HEK293 (cell line): ENCODE results near the gene CEP68.

Source experiments
- HOXA7 ChIP-seq: sonication (generic); formaldehyde crosslinking; IDR thresholded peaks from 2 replicates; pipeline ENCODE4 v1.8.1; 2022; ENCODE audit warnings: missing genetic modification reagents, borderline replicate concordance
- REPIN1 ChIP-seq: fragments of 450-650 bp; formaldehyde crosslinking; IDR thresholded peaks from 2 replicates; pipeline ENCODE4 v1.5.1; 2017; ENCODE audit warnings: missing biosample characterization, missing genetic modification characterization, low read depth
- ZNF214 ChIP-seq: fragments of 450-650 bp; formaldehyde crosslinking; IDR thresholded peaks from 2 replicates; pipeline ENCODE4 v1.5.1; 2017; ENCODE audit warnings: missing biosample characterization, mild to moderate bottlenecking, missing genetic modification characterization, borderline replicate concordance
- ZNF292 ChIP-seq: fragments of 450-650 bp; formaldehyde crosslinking; IDR thresholded peaks from 2 replicates; pipeline ENCODE4 v1.5.1; 2016; ENCODE audit warnings: low read depth, missing biosample characterization, missing genetic modification characterization, borderline replicate concordance
- ZNF391 ChIP-seq: fragments of 450-650 bp; formaldehyde crosslinking; IDR thresholded peaks from 2 replicates; pipeline ENCODE4 v1.5.1; 2016; ENCODE audit warnings: low read depth, missing biosample characterization, missing genetic modification characterization, borderline replicate concordance
- ZNF785 ChIP-seq: fragments of 450-650 bp; formaldehyde crosslinking; IDR thresholded peaks from 2 replicates; pipeline ENCODE4 v1.5.1; 2016; ENCODE audit warnings: missing biosample characterization, missing genetic modification characterization
- TF ChIP-seq, protein P1 (sequence below): fragments of 450-650 bp; formaldehyde crosslinking; IDR thresholded peaks from 2 replicates; pipeline ENCODE4 v1.5.1; 2016; ENCODE audit warnings: missing biosample characterization, missing genetic modification characterization
- TF ChIP-seq, protein P2 (sequence below): fragments of 450-650 bp; formaldehyde crosslinking; IDR thresholded peaks from 2 replicates; pipeline ENCODE4 v1.5.1; 2016; ENCODE audit warnings: missing biosample characterization, missing genetic modification characterization
- TF ChIP-seq, protein P3 (sequence below): fragments of 450-650 bp; formaldehyde crosslinking; IDR thresholded peaks from 2 replicates; pipeline ENCODE4 v1.5.1; 2016; ENCODE audit warnings: missing biosample characterization, missing genetic modification characterization, borderline replicate concordance
- TF ChIP-seq, protein P4 (sequence below): fragments of 450-650 bp; formaldehyde crosslinking; IDR thresholded peaks from 2 replicates; pipeline ENCODE4 v1.5.1; 2016; ENCODE audit warnings: missing biosample characterization, missing genetic modification characterization

DNA sequence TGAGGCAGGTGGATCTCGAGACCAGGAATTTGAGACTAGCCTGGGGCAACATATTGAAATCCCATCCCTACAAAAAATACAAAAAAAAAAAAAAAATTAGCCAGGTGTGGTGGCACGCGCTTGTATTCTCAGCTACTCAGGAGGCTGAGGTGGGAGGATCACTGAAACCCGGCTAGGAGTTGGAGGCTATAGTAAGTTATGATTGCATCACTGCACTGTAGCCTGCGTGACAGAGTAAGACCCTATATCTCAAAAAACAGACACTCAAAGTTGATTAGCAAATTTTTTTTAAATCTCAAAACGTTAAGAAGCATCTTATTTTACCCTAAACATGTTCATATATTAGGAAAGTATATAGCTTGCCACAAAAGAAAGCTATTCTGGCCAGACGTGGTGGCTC, 66.1 kb downstream of the CEP68 start:
- TF ChIP-seq, protein P1, sequence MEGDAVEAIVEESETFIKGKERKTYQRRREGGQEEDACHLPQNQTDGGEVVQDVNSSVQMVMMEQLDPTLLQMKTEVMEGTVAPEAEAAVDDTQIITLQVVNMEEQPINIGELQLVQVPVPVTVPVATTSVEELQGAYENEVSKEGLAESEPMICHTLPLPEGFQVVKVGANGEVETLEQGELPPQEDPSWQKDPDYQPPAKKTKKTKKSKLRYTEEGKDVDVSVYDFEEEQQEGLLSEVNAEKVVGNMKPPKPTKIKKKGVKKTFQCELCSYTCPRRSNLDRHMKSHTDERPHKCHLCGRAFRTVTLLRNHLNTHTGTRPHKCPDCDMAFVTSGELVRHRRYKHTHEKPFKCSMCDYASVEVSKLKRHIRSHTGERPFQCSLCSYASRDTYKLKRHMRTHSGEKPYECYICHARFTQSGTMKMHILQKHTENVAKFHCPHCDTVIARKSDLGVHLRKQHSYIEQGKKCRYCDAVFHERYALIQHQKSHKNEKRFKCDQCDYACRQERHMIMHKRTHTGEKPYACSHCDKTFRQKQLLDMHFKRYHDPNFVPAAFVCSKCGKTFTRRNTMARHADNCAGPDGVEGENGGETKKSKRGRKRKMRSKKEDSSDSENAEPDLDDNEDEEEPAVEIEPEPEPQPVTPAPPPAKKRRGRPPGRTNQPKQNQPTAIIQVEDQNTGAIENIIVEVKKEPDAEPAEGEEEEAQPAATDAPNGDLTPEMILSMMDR (tag by site-specific recombination): no peak
- TF ChIP-seq, protein P2, sequence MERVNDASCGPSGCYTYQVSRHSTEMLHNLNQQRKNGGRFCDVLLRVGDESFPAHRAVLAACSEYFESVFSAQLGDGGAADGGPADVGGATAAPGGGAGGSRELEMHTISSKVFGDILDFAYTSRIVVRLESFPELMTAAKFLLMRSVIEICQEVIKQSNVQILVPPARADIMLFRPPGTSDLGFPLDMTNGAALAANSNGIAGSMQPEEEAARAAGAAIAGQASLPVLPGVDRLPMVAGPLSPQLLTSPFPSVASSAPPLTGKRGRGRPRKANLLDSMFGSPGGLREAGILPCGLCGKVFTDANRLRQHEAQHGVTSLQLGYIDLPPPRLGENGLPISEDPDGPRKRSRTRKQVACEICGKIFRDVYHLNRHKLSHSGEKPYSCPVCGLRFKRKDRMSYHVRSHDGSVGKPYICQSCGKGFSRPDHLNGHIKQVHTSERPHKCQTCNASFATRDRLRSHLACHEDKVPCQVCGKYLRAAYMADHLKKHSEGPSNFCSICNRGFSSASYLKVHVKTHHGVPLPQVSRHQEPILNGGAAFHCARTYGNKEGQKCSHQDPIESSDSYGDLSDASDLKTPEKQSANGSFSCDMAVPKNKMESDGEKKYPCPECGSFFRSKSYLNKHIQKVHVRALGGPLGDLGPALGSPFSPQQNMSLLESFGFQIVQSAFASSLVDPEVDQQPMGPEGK (tag by site-specific recombination): no peak
- TF ChIP-seq, protein P3, sequence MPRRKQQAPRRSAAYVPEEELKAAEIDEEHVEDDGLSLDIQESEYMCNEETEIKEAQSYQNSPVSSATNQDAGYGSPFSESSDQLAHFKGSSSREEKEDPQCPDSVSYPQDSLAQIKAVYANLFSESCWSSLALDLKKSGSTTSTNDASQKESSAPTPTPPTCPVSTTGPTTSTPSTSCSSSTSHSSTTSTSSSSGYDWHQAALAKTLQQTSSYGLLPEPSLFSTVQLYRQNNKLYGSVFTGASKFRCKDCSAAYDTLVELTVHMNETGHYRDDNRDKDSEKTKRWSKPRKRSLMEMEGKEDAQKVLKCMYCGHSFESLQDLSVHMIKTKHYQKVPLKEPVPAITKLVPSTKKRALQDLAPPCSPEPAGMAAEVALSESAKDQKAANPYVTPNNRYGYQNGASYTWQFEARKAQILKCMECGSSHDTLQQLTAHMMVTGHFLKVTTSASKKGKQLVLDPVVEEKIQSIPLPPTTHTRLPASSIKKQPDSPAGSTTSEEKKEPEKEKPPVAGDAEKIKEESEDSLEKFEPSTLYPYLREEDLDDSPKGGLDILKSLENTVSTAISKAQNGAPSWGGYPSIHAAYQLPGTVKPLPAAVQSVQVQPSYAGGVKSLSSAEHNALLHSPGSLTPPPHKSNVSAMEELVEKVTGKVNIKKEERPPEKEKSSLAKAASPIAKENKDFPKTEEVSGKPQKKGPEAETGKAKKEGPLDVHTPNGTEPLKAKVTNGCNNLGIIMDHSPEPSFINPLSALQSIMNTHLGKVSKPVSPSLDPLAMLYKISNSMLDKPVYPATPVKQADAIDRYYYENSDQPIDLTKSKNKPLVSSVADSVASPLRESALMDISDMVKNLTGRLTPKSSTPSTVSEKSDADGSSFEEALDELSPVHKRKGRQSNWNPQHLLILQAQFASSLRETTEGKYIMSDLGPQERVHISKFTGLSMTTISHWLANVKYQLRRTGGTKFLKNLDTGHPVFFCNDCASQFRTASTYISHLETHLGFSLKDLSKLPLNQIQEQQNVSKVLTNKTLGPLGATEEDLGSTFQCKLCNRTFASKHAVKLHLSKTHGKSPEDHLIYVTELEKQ (tag by site-specific recombination): no peak
- TF ChIP-seq ZNF391 (tag by site-specific recombination) (no peak), ZNF292 (tag by site-specific recombination) (no peak), HOXA7 (no peak), ZNF785 (tag by site-specific recombination) (no peak), ZNF214 (tag by site-specific recombination) (no peak), REPIN1 (tag by site-specific recombination) (no peak)
- TF ChIP-seq, protein P4, sequence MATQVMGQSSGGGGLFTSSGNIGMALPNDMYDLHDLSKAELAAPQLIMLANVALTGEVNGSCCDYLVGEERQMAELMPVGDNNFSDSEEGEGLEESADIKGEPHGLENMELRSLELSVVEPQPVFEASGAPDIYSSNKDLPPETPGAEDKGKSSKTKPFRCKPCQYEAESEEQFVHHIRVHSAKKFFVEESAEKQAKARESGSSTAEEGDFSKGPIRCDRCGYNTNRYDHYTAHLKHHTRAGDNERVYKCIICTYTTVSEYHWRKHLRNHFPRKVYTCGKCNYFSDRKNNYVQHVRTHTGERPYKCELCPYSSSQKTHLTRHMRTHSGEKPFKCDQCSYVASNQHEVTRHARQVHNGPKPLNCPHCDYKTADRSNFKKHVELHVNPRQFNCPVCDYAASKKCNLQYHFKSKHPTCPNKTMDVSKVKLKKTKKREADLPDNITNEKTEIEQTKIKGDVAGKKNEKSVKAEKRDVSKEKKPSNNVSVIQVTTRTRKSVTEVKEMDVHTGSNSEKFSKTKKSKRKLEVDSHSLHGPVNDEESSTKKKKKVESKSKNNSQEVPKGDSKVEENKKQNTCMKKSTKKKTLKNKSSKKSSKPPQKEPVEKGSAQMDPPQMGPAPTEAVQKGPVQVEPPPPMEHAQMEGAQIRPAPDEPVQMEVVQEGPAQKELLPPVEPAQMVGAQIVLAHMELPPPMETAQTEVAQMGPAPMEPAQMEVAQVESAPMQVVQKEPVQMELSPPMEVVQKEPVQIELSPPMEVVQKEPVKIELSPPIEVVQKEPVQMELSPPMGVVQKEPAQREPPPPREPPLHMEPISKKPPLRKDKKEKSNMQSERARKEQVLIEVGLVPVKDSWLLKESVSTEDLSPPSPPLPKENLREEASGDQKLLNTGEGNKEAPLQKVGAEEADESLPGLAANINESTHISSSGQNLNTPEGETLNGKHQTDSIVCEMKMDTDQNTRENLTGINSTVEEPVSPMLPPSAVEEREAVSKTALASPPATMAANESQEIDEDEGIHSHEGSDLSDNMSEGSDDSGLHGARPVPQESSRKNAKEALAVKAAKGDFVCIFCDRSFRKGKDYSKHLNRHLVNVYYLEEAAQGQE (tag by site-specific recombination): no peak
